MG63 (cell line): ENCODE measurements around the gene RALGDS. TPM values are rescaled to one million over a fixed set of nuclear protein-coding genes. Genes with fewer than 3 reads are reported as not detected.

Experiments
- DNase-seq: peaks from one replicate; pipeline ENCODE4 v3.0.0-alpha.2; 2020
- H3K27me3 ChIP-seq: fragments of 250-450 bp; sonication (Bioruptor Pico); 2 replicates; pipeline ENCODE4 v1.5.1; 2020; ENCODE audit warnings: mild to moderate bottlenecking, moderate library complexity
- H3K36me3 ChIP-seq: fragments of 250-450 bp; sonication (Bioruptor Pico); 2 replicates; pipeline ENCODE4 v1.5.1; 2020; ENCODE audit warnings: mild to moderate bottlenecking, moderate library complexity
- H3K4me3 ChIP-seq: fragments of 250-450 bp; sonication (Bioruptor Pico); 2 replicates; pipeline ENCODE4 v1.5.1; 2020; ENCODE audit warnings: mild to moderate bottlenecking, moderate library complexity
- H3K9me3 ChIP-seq: fragments of 250-450 bp; sonication (Bioruptor Pico); 2 replicates; pipeline ENCODE4 v1.5.1; 2020; ENCODE audit warnings: mild to moderate bottlenecking, moderate library complexity
- total RNA-seq: library from RNA; depleted of rRNA; stranded (reverse); fragments of >200 nt; shearing (Covaris generic); gene quantifications from 2 replicates; pipeline ENCODE4 v1.2.3, GENCODE V29; 2014; ENCODE audit warnings: low replicate concordance

RALGDS gene
- total RNA-seq, 1 experiment from 2014 or later, result 21.4 TPM

DNA sequence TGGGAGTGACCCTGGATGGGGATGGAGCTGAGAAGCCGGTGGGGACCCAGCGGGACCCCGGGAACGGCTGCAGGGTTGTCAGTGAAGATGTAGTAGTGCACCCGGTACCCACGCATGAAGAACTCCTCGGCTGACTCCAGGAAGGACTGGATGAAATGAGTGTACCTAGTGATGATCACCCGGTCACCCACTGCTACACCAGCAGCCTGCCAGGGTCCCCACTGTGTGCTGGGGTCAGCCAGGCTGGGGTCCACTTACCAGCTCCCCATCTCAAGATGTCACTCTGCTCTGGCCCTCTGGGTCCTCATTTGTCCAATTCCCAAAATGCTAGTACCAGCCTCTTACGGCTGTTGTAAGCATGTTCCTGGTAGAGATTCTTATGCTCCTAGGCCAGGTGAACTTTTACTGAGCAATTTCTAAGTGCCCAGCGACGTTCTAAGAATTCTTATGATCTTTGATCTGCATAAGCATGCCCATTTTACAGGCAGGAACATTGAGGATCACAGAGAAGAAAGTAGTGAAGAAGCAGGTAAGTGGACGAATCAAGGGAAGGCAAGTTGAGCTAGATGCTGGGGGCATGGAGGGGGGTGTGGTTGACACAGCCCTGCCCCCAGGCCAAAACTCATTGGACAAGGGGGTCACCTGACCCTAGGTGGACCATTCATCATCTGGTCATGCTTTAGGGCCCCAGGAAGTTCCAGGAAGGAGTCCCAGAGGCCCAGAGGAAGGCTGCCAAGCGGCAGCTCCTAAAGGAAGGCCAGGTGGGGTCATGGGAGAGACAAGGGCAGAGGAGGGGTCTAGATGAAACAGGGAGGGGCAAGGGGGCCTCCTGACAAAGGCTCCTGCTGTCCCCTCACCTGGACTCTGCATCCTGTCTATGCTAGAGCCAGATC is 33.3 kb upstream of the RALGDS start:
- no peaks in the 10 kb centered on the region for H3K27me3 ChIP-seq
- H3K9me3 ChIP-seq, result no peaks in the 10 kb centered on the region
- H3K4me3 ChIP-seq, result no peak overlapping the region
- no peak for DNase-seq
- H3K36me3 ChIP-seq, result peaks cover 8% of the 10 kb centered on the region

DNA sequence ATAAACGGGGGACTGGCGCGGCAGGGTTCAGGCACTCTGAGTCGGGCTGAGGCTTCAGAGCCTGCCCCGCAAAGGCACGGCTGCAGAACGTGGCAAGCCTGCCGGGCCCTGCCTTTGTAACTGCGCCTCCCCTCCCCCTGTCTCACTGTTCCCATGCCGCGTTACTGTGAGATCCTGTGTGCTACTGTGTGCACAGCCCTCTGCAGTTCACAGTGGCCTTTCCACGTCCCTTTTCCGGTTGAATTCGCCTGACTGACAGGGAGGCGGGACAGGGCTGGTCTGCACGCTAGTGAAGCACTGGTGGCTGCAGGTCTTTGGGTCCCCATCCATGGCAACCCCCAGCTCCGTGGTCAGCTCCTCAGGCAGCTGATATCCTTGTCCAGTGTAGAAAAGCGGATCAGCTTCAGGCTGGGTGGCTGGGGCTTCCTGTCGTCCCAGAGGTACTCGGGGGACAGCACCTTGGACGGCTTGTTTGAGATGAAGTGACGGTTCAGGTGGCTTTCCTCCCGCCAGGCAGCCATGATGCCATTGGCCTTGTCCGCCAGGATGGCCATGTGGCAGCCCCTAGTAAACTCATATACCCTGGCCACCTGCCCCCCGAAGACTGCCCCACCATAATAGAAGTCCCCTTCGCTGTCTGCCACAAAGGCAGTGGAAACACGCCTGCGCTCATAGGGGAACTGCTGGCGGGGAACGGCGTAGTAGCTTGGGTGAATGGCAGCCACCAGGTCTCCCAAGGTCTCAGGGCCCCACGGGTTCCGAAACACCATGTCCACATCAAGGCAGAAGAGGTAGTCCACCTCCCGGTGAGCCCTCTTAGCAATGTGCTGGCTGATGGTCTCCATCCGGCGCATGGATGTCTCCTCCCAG is 32.4 kb upstream of the RALGDS start:
- Histone ChIP-seq H3K36me3 (peaks cover 5% of the 10 kb centered on the region; the same call in 1 of the 2 replicates), H3K9me3 (no peaks in the 10 kb centered on the region), H3K27me3 (no peaks in the 10 kb centered on the region), H3K4me3 (no peak overlapping the region)
- DNase-seq, result no peak

DNA sequence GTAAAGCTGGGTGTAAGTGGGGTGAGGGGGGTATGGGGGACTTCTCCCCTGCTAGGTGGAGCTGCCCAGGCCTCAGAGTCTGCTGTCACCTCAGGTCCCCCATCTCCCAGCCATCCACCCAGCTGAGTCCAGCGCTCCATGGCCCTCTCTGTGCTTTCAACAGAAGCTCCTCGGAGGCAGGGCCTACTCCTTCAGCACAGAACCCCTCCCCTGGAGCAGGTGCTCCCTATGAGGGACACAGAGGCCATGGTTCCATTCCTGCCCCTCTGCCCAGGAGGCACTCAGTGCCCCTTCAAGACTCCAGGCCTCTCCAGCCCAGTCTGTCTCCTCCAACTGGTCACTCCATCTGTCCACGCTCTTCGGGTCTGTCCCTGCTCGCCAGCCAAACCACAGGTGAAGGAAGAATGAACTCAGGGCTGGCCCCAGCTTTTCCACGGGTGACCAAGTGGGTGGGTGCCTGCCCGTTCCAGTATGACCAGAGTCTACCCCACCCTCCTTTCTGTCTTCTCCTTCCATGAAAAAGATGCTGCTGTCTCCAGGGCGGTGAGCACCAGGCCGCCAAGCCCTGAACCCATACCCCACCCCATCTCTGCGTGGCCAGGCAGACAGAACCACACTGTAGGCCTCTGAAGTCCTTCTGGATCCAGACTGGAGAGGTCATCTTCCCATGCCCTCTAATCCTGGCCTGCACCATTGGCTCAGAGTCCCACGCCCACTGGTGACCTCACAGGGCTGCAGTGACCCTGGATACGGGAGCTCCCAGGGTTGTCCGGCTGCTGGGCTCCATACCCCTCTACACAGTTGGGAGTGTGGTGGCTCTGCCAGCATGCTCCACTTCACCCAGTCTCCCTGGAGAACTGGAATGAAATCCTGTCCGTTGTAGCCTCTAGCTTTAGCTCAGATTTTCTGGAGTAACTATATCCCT is 30.8 kb upstream of the RALGDS start:
- no peaks in the 10 kb centered on the region for H3K36me3 ChIP-seq
- H3K27me3 ChIP-seq, result no peaks in the 10 kb centered on the region
- DNase-seq, result no peak
- H3K9me3 ChIP-seq, result no peaks in the 10 kb centered on the region
- H3K4me3 ChIP-seq, result no peak overlapping the region

DNA sequence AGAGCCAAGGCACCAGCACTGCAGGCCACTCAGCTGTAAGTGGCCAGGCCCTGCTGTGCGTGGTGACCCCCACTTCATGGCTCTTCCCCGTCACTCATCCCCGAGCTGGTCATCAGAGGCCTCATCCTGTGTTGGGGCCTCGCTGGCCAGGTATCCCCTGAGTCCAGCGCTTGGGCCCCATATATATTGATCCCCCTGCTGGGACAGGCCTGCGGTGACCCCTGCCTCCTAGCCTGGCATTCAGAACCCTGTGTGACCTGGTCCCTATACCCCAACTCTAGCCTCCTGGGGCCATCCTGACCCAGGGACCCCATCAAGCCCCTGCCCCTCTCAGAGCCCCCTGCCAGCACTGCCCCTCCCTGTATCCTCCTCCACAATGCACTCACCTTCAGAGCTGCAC is 30.0 kb upstream of the RALGDS start:
- Histone ChIP-seq H3K27me3 (no peaks in the 10 kb centered on the region), H3K36me3 (no peaks in the 10 kb centered on the region), H3K4me3 (no peak overlapping the region), H3K9me3 (no peaks in the 10 kb centered on the region)
- no peak for DNase-seq

DNA sequence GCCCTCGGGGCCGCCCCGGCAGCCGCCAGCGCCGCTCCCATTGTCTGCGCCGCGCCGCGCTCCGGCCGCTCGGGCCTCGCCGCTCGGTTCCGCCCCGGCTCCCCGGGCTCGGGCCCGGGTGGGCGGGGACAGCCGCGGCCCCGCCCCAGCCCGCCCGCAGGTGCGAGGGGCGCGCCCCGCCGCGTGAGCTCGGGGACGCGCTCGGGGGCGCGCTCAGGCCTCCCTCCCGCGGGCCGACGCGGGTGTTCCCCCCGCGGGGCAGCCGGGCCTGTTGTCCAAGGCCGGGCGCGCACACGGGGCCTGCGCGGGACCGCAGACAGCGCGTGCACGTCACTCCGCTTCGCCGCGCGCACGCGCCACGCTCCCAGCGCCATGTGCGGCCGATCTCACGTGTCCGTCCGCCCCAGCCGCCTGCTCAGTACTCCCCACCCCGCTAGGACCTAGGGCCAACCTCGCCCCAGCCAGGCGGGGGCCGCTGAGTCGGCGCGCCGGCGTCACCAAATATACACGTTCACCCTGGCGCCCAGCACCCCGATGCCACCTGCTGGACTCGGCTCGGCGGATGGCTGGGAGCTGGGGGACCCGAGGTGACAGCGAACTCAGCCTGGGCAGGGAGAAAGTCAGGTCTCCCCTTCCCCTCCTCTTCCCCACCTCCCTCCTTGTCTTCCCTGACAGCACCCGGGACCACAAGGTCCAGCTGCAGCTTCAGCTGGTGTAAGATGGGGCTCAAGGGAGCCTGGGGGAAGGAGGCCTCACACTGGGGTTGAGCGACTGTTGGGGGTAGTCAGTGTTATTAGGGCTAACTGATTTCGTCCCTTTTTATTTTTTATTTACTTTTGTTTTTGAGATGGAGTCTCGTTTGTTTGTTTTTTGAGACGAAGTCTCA is 28.3 kb upstream of the RALGDS start:
- Histone ChIP-seq H3K27me3 (no peaks in the 10 kb centered on the region), H3K36me3 (no peaks in the 10 kb centered on the region), H3K4me3 (peak overlapping the region; percentile 53), H3K9me3 (no peaks in the 10 kb centered on the region)
- DNase-seq, result peak; percentile 93

DNA sequence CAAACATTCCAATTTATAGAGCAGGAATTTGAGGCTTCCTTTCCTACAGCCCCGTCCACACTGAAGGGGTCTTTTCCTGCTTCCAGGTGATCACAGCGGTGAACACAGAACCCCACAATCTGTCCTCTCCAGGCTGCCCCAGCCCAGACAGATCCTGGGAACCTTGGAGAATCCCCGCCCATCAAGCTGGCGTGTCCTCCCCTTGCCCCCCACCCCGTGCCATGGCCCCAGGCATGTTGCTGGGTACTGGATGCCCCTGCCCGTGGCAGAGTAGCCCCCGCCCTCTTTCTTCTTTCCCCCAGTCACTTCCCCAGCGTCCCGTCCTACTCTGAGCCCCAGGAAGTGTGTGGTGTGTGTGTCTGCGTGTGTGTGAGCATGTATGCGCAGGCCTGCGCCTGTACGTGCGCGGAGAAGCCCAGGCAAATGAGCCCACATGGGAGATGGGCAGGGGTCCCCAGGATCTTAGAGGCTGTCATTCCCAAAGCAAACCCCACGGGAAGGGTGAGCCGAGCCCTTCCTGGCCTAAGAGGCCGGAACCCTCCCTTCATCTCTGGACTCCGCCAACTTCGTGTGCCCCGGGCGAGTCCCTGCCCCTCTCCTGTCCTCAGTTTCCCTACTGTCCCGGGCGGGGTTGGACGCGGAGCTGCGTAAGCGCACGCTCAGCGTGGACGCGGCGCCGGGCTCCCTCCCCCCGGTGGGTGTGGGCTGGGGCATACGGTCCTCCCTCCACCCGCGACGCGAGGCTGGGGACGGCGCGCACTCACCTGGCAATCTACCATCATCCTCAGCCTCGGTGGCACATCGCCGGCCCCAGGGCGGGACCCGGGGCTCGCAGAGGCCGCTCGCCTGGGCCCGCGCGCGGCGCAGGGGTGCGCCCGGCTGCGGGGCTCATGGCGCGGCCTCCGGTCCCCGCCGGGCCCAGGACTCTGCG is 27.4 kb upstream of the RALGDS start:
- Histone ChIP-seq H3K36me3 (no peaks in the 10 kb centered on the region), H3K9me3 (no peaks in the 10 kb centered on the region), H3K27me3 (no peaks in the 10 kb centered on the region), H3K4me3 (peak overlapping the region; percentile 63)
- peak; percentile 46 for DNase-seq

DNA sequence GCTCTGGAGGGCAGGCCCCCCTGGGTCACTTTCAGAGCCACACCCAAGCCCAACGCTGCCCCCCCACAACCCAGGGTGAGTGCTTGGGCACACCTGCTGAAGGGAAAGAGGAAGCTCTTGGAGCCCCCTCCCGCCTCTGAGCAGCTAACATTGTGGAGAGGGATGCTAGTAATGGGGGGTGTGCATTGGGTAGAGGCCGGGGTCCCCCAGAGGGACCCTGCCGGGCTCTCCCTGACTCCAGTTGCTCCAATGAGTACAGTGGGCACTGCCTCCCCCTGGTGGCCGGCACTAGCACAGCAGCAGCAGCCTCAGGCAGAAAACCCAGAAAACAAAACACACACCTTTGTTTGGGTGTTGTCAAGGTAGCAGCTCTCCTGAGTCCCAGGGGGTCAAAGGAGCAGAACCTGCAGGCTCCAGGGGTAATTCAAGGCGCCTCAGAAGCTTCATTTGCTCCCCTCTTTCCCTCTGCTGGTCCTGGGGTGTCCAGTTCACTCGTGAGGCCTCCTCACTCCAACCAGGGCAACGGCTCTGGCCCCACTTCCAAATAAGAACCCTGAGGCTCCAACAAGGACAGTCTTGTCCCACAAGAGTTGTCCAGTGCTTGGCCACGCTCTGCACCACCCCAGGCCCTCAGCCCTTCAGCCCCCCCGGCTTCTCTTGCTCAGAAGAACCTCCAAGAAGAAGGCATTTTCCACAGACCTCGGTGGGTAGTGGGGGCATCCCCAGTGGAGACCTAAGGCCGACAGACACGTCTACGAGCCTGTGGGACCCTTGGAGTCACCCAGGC is 26.6 kb upstream of the RALGDS start:
- peak; percentile 54 for DNase-seq
- Histone ChIP-seq H3K9me3 (no peaks in the 10 kb centered on the region), H3K4me3 (peak overlapping the region; percentile 63), H3K27me3 (no peaks in the 10 kb centered on the region), H3K36me3 (no peaks in the 10 kb centered on the region)

DNA sequence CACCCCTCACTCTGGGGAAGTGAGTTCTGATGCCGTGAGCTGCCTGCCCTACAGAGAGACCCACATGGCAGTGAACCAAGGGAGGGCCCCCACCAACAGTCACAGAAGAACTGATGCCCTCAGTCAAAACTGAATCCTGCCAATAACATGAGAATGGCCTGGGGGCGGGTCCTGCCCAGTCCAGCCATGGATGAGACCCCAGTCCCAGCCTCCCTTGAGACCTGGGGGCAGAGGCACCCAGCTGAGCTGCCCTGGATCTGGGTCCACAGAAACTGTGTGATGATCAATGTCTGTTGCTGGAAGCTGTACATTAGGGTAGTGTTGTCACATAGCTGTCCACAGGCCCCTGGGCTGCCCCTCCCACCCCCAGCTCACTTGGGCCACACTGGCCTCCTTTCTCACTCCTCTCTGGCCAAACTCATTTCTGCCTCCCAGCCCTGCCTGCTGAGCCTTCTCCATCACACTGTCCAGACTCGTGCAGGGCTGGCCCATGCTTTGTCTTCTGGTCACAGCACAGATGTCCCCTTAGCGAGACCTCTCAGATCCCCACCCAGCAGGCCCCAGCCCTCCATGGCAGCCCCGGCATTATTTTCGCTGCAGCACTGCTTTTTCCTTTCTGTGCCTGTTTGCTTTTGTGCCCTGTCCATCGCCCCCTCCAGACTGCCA is 25.8 kb upstream of the RALGDS start:
- Histone ChIP-seq H3K9me3 (no peaks in the 10 kb centered on the region), H3K4me3 (no peak overlapping the region), H3K36me3 (no peaks in the 10 kb centered on the region), H3K27me3 (no peaks in the 10 kb centered on the region)
- no peak for DNase-seq

DNA sequence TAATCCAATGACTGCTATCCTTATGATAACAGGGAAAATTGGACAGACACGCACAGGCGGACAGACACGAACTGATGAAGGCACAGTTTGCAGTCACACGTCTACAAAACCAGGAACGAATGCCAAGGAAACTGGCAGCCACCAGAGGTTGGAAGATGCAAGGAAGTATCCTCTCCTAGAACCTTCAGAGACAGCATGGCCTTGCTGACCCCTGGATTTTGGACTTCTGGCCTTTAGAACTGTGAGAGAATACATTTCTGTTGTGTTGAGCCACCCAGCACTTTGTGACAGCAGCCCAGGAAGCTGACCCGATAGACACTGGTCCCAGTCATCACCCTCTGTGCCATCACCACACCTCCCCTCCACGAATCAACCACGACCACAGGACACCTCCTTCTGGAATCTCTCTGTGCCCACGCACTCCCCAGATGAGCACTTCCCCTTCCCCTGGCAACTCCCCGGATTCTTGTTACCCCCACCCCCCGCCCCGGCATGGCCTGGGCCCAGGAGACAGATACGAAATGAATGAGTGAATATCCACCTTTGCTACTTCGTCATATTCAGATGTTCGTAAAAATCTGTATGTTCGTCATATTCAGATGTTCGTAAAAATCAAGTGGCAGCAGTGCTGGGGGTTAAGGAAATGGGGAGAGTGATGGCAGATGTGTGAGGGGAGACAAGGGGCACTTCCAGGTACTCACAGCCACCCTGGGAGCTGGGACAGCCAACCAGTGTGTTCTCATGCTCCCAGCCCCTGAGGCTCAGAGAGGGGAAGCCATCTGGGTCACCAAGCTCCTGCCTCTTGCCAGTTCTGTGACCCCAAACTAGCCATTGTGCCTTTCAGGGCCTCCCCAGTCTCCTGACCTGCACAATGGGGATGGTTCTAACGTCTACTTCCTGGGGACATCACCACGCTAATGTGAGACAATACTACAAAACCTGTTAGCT is 24.1 kb upstream of the RALGDS start:
- Histone ChIP-seq H3K36me3 (no peaks in the 10 kb centered on the region), H3K27me3 (no peaks in the 10 kb centered on the region), H3K9me3 (no peaks in the 10 kb centered on the region), H3K4me3 (no peak overlapping the region; the same call in 1 of the 2 replicates)
- DNase-seq, result no peak

DNA sequence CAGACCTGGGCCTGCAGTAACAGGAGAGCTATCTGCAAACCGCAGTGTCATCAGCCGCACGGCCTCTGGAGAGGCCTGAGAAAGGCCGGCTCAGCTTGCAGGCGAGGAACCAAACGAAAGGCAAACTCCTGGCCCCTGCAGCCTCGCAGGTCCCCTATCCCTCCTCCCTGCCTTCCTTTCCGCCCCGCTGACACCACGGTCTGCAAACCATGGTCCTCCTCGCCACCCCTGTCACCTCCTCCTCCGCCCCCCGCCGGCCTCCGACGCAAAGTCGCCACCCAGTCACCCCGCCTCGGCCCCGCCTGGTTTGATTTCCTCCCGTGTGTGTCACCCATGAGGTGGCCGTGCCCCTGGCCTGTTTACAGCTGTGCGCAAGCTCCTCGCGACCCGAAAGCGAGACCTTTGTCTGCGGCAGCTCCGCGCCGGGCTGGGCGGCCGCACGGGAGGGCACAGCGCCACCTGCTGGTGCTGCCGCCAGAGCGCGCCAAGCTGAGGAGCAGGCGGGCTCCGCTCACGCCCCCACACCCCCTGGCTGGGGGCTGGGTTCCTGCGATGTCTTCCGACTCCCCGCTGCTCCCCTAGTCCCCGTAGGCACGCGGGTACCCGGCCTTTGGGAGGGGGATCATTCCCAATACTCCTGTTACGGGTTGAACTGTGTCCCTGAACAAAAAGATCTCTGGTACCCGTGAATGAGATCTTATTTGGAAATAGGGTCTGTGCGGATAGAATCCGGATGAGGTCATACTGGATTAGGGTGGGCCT is 23.3 kb upstream of the RALGDS start:
- Histone ChIP-seq H3K36me3 (no peaks in the 10 kb centered on the region), H3K4me3 (peak overlapping the region; percentile 22; the same call in 1 of the 2 replicates), H3K9me3 (no peaks in the 10 kb centered on the region), H3K27me3 (no peaks in the 10 kb centered on the region)
- peak; percentile 75 for DNase-seq

DNA sequence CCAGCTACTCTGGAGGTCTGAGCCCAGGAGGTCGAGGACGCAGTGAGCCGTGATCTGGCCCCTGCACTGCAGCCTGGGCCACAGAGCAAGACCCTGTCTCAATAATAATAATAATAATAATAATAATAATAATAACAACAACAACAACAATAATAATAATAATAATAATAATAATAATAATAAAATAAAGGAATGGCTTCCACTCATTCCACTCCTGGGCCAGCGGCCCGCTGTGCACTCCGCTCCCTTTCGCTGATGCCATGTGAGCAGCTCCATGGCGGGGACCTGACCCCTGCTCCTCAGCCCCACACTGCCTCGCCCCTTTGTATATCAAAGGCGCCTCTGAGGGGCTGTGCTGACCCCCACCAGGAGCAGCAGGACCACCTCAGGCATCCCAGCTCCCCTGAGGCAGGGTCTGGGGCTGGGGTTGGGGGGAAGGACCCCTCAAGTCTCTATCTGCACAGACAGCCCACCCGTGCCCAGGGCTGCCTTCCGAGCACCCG is 22.6 kb upstream of the RALGDS start:
- H3K36me3 ChIP-seq, result no peaks in the 10 kb centered on the region

More for the DNA sequence above, 22.6 kb upstream of the RALGDS start:
- Histone ChIP-seq H3K9me3 (no peaks in the 10 kb centered on the region), H3K27me3 (no peaks in the 10 kb centered on the region), H3K4me3 (no peak overlapping the region)
- no peak for DNase-seq
